ENCODE measurements around the gene EXOC6B. TPM values are rescaled to one million over a fixed set of nuclear protein-coding genes. Genes with fewer than 3 reads are reported as not detected.

The EXOC6B gene
- total RNA-seq, 6 experiments from 2014 or later: 7.8 to 15.1 (median 9.1) TPM

GRCh38 chr2:72843301-72843700 lies 17.5 kb upstream of the EXOC6B start:
- H3K36me3 ChIP-seq: no peaks in the 10 kb centered on the region
- WGBS (ENCODE audit: insufficient coverage, low coverage, low lambda C conversion rate, missing lambda C conversion rate): 55% methylated on average over 2 of the region's 2 CpGs
- ATAC-seq (no peak), DNase-seq (no peak)
- H3K4me1 ChIP-seq: no peaks in the 10 kb centered on the region
- H3K9me3 ChIP-seq: no peaks in the 10 kb centered on the region
- no peak overlapping the region for H3K4me3 ChIP-seq
- TF ChIP-seq CTCF (IDR thresholded peaks at IDR 0.05): no peak
- TF ChIP-seq POLR2A (IDR thresholded peaks at IDR 0.05): no peak
- no peak overlapping the region for H3K27ac ChIP-seq
- intact Hi-C loops (cut with DNase I): no loop called here
- H3K27me3 ChIP-seq: no peaks in the 10 kb centered on the region

GRCh38 chr2:72841462-72842125 lies 15.8 kb upstream of the EXOC6B start:
- H3K27ac ChIP-seq: no peak overlapping the region
- 33% methylated on average over 1 of the region's 3 CpGs for WGBS (ENCODE audit: insufficient coverage, low coverage, low lambda C conversion rate, missing lambda C conversion rate)
- H3K4me3 ChIP-seq: no peak overlapping the region
- no peaks in the 10 kb centered on the region for H3K36me3 ChIP-seq
- H3K4me1 ChIP-seq: no peaks in the 10 kb centered on the region
- H3K9me3 ChIP-seq: no peaks in the 10 kb centered on the region
- DNase-seq: no peak
- no peak for TF ChIP-seq POLR2A (IDR thresholded peaks at IDR 0.05)
- TF ChIP-seq CTCF (IDR thresholded peaks at IDR 0.05): no peak
- intact Hi-C loops (cut with DNase I): no loop called here
- H3K27me3 ChIP-seq: no peaks in the 10 kb centered on the region
- ATAC-seq: no peak

DNA sequence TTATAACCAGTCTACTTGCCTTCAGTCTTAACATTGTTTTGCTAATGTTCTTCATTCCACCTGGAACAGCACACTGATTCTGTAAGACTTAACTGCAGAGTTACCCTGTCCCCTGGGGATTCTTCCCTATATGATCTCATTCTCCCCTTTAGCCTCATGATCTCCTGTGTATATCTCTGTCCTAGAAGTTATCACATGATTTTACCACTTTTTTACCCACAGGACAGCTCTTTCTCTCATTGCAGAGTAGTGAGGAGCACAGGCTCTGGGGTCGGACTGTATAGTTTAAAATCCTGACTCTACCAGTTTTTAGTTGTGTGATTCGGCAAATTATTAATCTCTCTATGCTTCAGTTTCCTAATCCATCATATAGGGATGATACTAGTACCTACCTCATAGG lies 14.2 kb upstream of the EXOC6B start:
- Histone ChIP-seq H3K27me3 (no peaks in the 10 kb centered on the region), H3K4me1 (no peaks in the 10 kb centered on the region), H3K4me3 (no peak overlapping the region), H3K9me3 (no peaks in the 10 kb centered on the region), H3K27ac (no peak overlapping the region), H3K36me3 (no peaks in the 10 kb centered on the region)
- DNase-seq (no peak), ATAC-seq (no peak)
- 76% methylated on average over 2 of the region's 2 CpGs for WGBS (ENCODE audit: insufficient coverage, low coverage, low lambda C conversion rate, missing lambda C conversion rate)
- TF ChIP-seq CTCF (IDR thresholded peaks at IDR 0.05) (no peak), POLR2A (IDR thresholded peaks at IDR 0.05) (no peak)
- intact Hi-C loops (cut with DNase I): no loop called here

DNA sequence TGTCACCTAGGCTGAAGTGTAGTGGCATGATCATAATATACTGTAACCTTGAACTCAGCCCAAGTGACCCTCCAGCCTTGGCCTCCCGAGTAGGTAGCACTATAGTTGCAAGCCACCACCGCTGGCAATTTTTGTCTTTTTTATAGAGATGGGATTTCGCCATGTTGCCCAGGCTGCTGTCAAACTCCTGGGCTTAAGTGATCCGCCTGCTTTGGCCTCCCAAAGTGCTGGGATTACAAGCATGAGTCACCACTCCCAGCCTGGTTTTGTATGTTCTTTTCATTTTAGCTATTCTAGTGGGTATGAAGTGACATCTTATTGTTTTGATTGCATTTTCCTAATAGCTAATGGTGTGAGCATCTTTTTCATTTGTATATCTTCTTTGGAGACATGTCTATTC lies 11.3 kb upstream of the EXOC6B start:
- no peak overlapping the region for H3K4me3 ChIP-seq
- intact Hi-C loops (cut with DNase I): no loop called here
- no peaks in the 10 kb centered on the region for H3K9me3 ChIP-seq
- ATAC-seq (no peak), DNase-seq (no peak)
- no peaks in the 10 kb centered on the region for H3K36me3 ChIP-seq
- 83% methylated on average over 2 of the region's 4 CpGs for WGBS (ENCODE audit: insufficient coverage, low coverage, low lambda C conversion rate, missing lambda C conversion rate)
- no peaks in the 10 kb centered on the region for H3K4me1 ChIP-seq
- TF ChIP-seq CTCF (IDR thresholded peaks at IDR 0.05) (no peak), POLR2A (IDR thresholded peaks at IDR 0.05) (no peak)
- no peaks in the 10 kb centered on the region for H3K27me3 ChIP-seq
- no peak overlapping the region for H3K27ac ChIP-seq
